Measurements from ENCODE around the gene POLR1F.
A peak's percentile ranks its signal among the peaks of the same experiment; 100 is the strongest.

Gene POLR1F

GRCh38 chr7:19674266-19674960, 34.4 kb downstream of the POLR1F start:
- no peak for DNase-seq

- DNase-seq: no peak
These were observed 38.0 kb downstream of the POLR1F start for GRCh38 chr7:19670806-19671205.

GRCh38 chr7:19665399-19666008, 43.3 kb downstream of the POLR1F start:
- peak; percentile 9 for DNase-seq

GRCh38 chr7:19663816-19664462, 44.9 kb downstream of the POLR1F start:
- no peak for DNase-seq

GRCh38 chr7:19648791-19649190, 60.0 kb downstream of the POLR1F start:
- DNase-seq: no peak

Data from amniotic stem cell (primary cell).